Purkinje cell (primary cell): Measurements from ENCODE around the gene TAS2R9. TPM values are rescaled to one million over a fixed set of nuclear protein-coding genes. Genes with fewer than 3 reads are reported as not detected.

Source experiments
- polyA plus RNA-seq: library from polyadenylated mRNA; unstranded; fragments of >200 nt; fragmentation: Nextera tagmentation; gene quantifications from 2 replicates; pipeline ENCODE4 v1.2.1, GENCODE V29; 2014

Gene TAS2R9
- not detected in 2 replicates for polyA plus RNA-seq

GRCh38 chr12:10810068-10810467 is at the start of gene TAS2R9:
Gene TAS2R9 (minus strand): TSS chr12:10810168. CDS start chr12:10810075, 93 bp downstream.

GRCh38 chr12:10849425-10849878 is 39.5 kb upstream of the TAS2R9 start, which contains the start of gene PRR4:
Gene PRR4 (minus strand): TSS chr12:10849475. CDS start chr12:10849437, 38 bp downstream.

GRCh38 chr12:10826258-10826657 is 16.3 kb upstream of the TAS2R9 start, which contains the start of gene TAS2R10:
Gene TAS2R10 (minus strand): TSS chr12:10826358. CDS start chr12:10826269, 89 bp downstream.

GRCh38 chr12:10807186-10807585 is 2.8 kb downstream of the TAS2R9 start, which contains the start of gene TAS2R8:
Gene TAS2R8 (minus strand): TSS chr12:10807286. CDS start chr12:10806980, 306 bp downstream.

GRCh38 chr12:10802587-10802986 is 7.4 kb downstream of the TAS2R9 start, which contains the start of gene TAS2R7:
Gene TAS2R7 (minus strand): TSS chr12:10802627. CDS start chr12:10802570, 57 bp downstream.

Other genes starting within 250 kb of the TAS2R9 start
- 54.1 and 67.0 TPM in 2 replicates for gene MAGOHB, start 196.6 kb downstream of the TAS2R9 start, polyA plus RNA-seq
- 0.50 TPM in 1 of 2 replicates, not detected in the other for gene STYK1, start 136.1 kb downstream of the TAS2R9 start, polyA plus RNA-seq
- gene YBX3, start 86.8 kb downstream of the TAS2R9 start, polyA plus RNA-seq, result 1.5 and 2.4 TPM in 2 replicates
- gene TAS2R7, start 7.5 kb downstream of the TAS2R9 start, polyA plus RNA-seq, result 0.30 TPM in 1 of 2 replicates, not detected in the other
- gene TAS2R8, start 2.9 kb downstream of the TAS2R9 start, polyA plus RNA-seq, result not detected in 2 replicates
- 3.4 and 4.6 TPM in 2 replicates for gene TAS2R10, start 16.2 kb upstream of the TAS2R9 start, polyA plus RNA-seq
- 17.7 and 22.1 TPM in 2 replicates for gene PRR4, start 39.3 kb upstream of the TAS2R9 start, polyA plus RNA-seq
- gene PRH1, start 74.1 kb upstream of the TAS2R9 start, polyA plus RNA-seq, result 31.6 and 47.9 TPM in 2 replicates
- gene TAS2R13, start 99.4 kb upstream of the TAS2R9 start, polyA plus RNA-seq, result 0.20 and 0.54 TPM in 2 replicates
- gene PRH2, start 119.1 kb upstream of the TAS2R9 start, polyA plus RNA-seq, result not detected in 2 replicates
- gene TAS2R14, start 129.1 kb upstream of the TAS2R9 start, polyA plus RNA-seq, result 10.0 and 17.3 TPM in 2 replicates
- gene TAS2R50, start 176.7 kb upstream of the TAS2R9 start, polyA plus RNA-seq, result not detected in 2 replicates
- gene TAS2R20, start 188.1 kb upstream of the TAS2R9 start, polyA plus RNA-seq, result 0.87 TPM in 1 of 2 replicates, not detected in the other
- 0.81 and 2.3 TPM in 2 replicates for gene TAS2R19, start 212.5 kb upstream of the TAS2R9 start, polyA plus RNA-seq
- not detected in 2 replicates for gene TAS2R31, start 221.2 kb upstream of the TAS2R9 start, polyA plus RNA-seq